Measurements from ENCODE around the gene CPSF4L. TPM values are rescaled to one million over a fixed set of nuclear protein-coding genes. Genes with fewer than 3 reads are reported as not detected.

CPSF4L gene
- total RNA-seq, 1 donor from 2014 or later: not detected

GRCh38 chr17:73297934-73298861, 36.5 kb upstream of the CPSF4L start:
- H3K36me3 ChIP-seq (ENCODE audit: insufficient read depth, low read length): no peaks in the 10 kb centered on the region
- H4K20me1 ChIP-seq (ENCODE audit: insufficient read depth, low read length): peaks cover 71% of the 10 kb centered on the region
- DNase-seq (ENCODE audit: low read depth) (no peak), FAIRE-seq (no peak)
- no peak for TF ChIP-seq EZH2 (IDR thresholded peaks at IDR 0.05; ENCODE audit: insufficient read depth, low read length)
- TF ChIP-seq CTCF (IDR thresholded peaks at IDR 0.05; ENCODE audit: insufficient read depth, low read depth, low read length): no peak
- peak overlapping the region; percentile 1 for H3K9ac ChIP-seq (ENCODE audit: low read length)
- no peak overlapping the region for H3K4me3 Mint-ChIP-seq (ENCODE audit: unreplicated experiment)
- no peaks in the 10 kb centered on the region for H3K27me3 ChIP-seq (ENCODE audit: insufficient read depth, low read length)
- H3K4me1 ChIP-seq (ENCODE audit: insufficient read depth, low read length): peaks cover 21% of the 10 kb centered on the region
- no peaks in the 10 kb centered on the region for H3K9me3 Mint-ChIP-seq (ENCODE audit: unreplicated experiment)
- no peaks in the 10 kb centered on the region for H3K9me3 ChIP-seq (ENCODE audit: insufficient read depth, low read depth, low read length)
- H3K4me3 ChIP-seq (ENCODE audit: insufficient read depth, low read depth, low read length): no peak overlapping the region
- H3K4me1 Mint-ChIP-seq (ENCODE audit: low read depth, unreplicated experiment): peaks cover 21% of the 10 kb centered on the region
- H3K27ac Mint-ChIP-seq (ENCODE audit: unreplicated experiment): no peak overlapping the region
- H3K27me3 Mint-ChIP-seq (ENCODE audit: low read depth, unreplicated experiment): no peaks in the 10 kb centered on the region
- H3K27ac ChIP-seq (ENCODE audit: low read depth, low read length): no peak overlapping the region
- H3K4me2 ChIP-seq (ENCODE audit: low read length): peak overlapping the region; percentile 60
- H3K79me2 ChIP-seq (ENCODE audit: insufficient read depth, low read length): peaks cover 77% of the 10 kb centered on the region
- peaks cover 2% of the 10 kb centered on the region for H3K36me3 Mint-ChIP-seq (ENCODE audit: low read depth, unreplicated experiment)
- H2AFZ ChIP-seq (ENCODE audit: low read depth, low read length): no peak overlapping the region

DNA sequence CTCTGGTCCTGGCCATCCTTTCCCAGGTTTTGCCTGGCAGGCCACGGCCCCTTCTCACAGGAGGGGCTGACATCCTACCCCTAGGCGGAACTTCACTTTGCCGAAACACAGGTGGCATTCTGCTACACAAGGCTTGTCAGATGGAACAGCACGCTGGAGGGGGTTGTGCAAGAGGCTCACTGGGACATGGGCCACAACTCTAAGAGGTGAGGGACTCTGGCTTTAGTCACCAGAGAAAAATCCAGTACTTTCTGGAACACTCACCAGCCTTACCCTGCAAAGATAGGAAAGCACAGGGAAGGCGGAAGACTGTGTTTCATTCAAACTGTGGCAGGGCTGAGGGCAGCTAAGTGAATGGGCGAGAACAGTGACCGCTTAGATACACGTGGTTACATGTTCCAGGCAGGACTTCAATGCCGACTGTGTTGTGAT, 31.8 kb upstream of the CPSF4L start:
- Histone ChIP-seq H3K9ac (ENCODE audit: low read length) (peak overlapping the region; percentile 81), H3K4me1 (ENCODE audit: insufficient read depth, low read length) (peaks cover 60% of the 10 kb centered on the region), H2AFZ (ENCODE audit: low read depth, low read length) (no peak overlapping the region), H3K9me3 (ENCODE audit: insufficient read depth, low read depth, low read length) (no peaks in the 10 kb centered on the region), H3K4me2 (ENCODE audit: low read length) (peak overlapping the region; percentile 83), H3K36me3 (ENCODE audit: insufficient read depth, low read length) (no peaks in the 10 kb centered on the region), H3K79me2 (ENCODE audit: insufficient read depth, low read length) (peaks cover 75% of the 10 kb centered on the region), H3K27me3 (ENCODE audit: insufficient read depth, low read length) (no peaks in the 10 kb centered on the region), H4K20me1 (ENCODE audit: insufficient read depth, low read length) (peaks cover 73% of the 10 kb centered on the region), H3K4me3 (ENCODE audit: insufficient read depth, low read depth, low read length) (no peak overlapping the region), H3K27ac (ENCODE audit: low read depth, low read length) (peak overlapping the region; percentile 51)
- Mint-ChIP-seq H3K4me3 (ENCODE audit: unreplicated experiment) (no peak overlapping the region), H3K27ac (ENCODE audit: unreplicated experiment) (peak overlapping the region; percentile 47), H3K9me3 (ENCODE audit: unreplicated experiment) (no peaks in the 10 kb centered on the region), H3K36me3 (ENCODE audit: low read depth, unreplicated experiment) (no peaks in the 10 kb centered on the region), H3K4me1 (ENCODE audit: low read depth, unreplicated experiment) (peaks cover 36% of the 10 kb centered on the region), H3K27me3 (ENCODE audit: low read depth, unreplicated experiment) (no peaks in the 10 kb centered on the region)
- TF ChIP-seq CTCF (IDR thresholded peaks at IDR 0.05; ENCODE audit: insufficient read depth, low read depth, low read length) (no peak), EZH2 (IDR thresholded peaks at IDR 0.05; ENCODE audit: insufficient read depth, low read length) (no peak)
- DNase-seq (ENCODE audit: low read depth) (peak; percentile 83), FAIRE-seq (no peak)

DNA sequence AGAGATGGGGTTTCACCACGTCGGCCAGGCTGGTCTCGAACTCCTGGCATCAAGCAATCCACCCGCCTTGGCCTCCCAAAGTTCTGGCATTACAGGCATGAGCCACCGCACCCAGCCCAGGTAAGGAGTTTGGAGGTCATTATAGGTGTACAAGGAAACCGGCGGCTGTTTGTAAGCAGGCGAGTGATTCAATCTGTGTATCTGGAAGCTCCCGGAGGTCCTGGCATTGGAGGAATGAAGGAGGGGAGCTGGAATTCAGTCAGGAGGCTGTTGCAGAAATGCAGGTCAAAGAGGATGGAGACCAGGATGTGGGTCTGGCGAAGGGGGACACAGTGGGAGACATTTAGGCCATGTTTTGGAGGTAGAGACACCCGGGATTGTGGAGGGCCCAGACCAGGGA, 31.4 kb upstream of the CPSF4L start:
- no peaks in the 10 kb centered on the region for H3K36me3 Mint-ChIP-seq (ENCODE audit: low read depth, unreplicated experiment)
- H3K79me2 ChIP-seq (ENCODE audit: insufficient read depth, low read length): peaks cover 74% of the 10 kb centered on the region
- no peak overlapping the region for H3K4me3 ChIP-seq (ENCODE audit: insufficient read depth, low read depth, low read length)

More for the DNA sequence above, 31.4 kb upstream of the CPSF4L start:
- Histone ChIP-seq H3K4me1 (ENCODE audit: insufficient read depth, low read length) (peaks cover 56% of the 10 kb centered on the region), H3K9me3 (ENCODE audit: insufficient read depth, low read depth, low read length) (no peaks in the 10 kb centered on the region), H4K20me1 (ENCODE audit: insufficient read depth, low read length) (peaks cover 72% of the 10 kb centered on the region), H3K9ac (ENCODE audit: low read length) (peak overlapping the region; percentile 81), H3K36me3 (ENCODE audit: insufficient read depth, low read length) (no peaks in the 10 kb centered on the region), H3K4me2 (ENCODE audit: low read length) (peak overlapping the region; percentile 83), H3K27me3 (ENCODE audit: insufficient read depth, low read length) (no peaks in the 10 kb centered on the region), H3K27ac (ENCODE audit: low read depth, low read length) (peak overlapping the region; percentile 51), H2AFZ (ENCODE audit: low read depth, low read length) (no peak overlapping the region)
- Mint-ChIP-seq H3K9me3 (ENCODE audit: unreplicated experiment) (no peaks in the 10 kb centered on the region), H3K4me3 (ENCODE audit: unreplicated experiment) (peak overlapping the region; percentile 14), H3K27me3 (ENCODE audit: low read depth, unreplicated experiment) (no peaks in the 10 kb centered on the region), H3K4me1 (ENCODE audit: low read depth, unreplicated experiment) (peaks cover 32% of the 10 kb centered on the region), H3K27ac (ENCODE audit: unreplicated experiment) (no peak overlapping the region)
- DNase-seq (ENCODE audit: low read depth): peak; percentile 17
- TF ChIP-seq CTCF (IDR thresholded peaks at IDR 0.05; ENCODE audit: insufficient read depth, low read depth, low read length) (no peak), EZH2 (IDR thresholded peaks at IDR 0.05; ENCODE audit: insufficient read depth, low read length) (no peak)
- no peak for FAIRE-seq

Measured in astrocyte (in vitro differentiated cells and primary cell).